Stomach (tissue), 9 donors: Measurements from ENCODE around the gene TP53AIP1. TPM values are rescaled to one million over a fixed set of nuclear protein-coding genes. Genes with fewer than 3 reads are reported as not detected.

Experiments used
- DNase-seq, 2 donors: peaks; one replicate each; pipeline versions ENCODE4 v3.0.0 to v3.0.0-alpha.2; 2013 to 2019
- H3K27ac ChIP-seq, 5 donors: fragments of 200-600 bp in 4 of 5; sonication (generic) in 4 of 5; one replicate each; pipeline ENCODE4 v1.5.1; 2013 to 2019; ENCODE audit warnings: mild to moderate bottlenecking in 1 of 5, moderate library complexity in 1 of 5
- H3K27me3 ChIP-seq, 3 donors: fragments of 200-600 bp; sonication (generic); one replicate each; pipeline ENCODE4 v1.5.1; 2017 to 2019; ENCODE audit warnings: mixed run types in 1 of 3
- H3K36me3 ChIP-seq, 4 donors: fragments of 200-600 bp; sonication (generic); 1 replicate in 3 of 4; 2 replicates in 1 of 4; pipeline ENCODE4 v1.5.1; 2016 to 2019
- H3K4me1 ChIP-seq, 4 donors: fragments of 200-600 bp; sonication (generic); one replicate each; pipeline ENCODE4 v1.5.1; 2016 to 2019
- H3K4me3 ChIP-seq, 4 donors: fragments of 200-600 bp; sonication (generic) in 3 of 4; one replicate each; pipeline ENCODE4 v1.5.1; 2016 to 2019; ENCODE audit warnings: mild to moderate bottlenecking in 1 of 4
- H3K9me3 ChIP-seq, 4 donors: fragments of 200-600 bp; sonication (generic); one replicate each; pipeline ENCODE4 v1.5.1; 2016 to 2019
- CTCF ChIP-seq, 7 experiments: fragments of 450-650 bp in 4 of 7; fragments of 200-600 bp in 3 of 7; sonication (generic) in 3 of 7; IDR thresholded peaks; one replicate each; pipeline ENCODE4 v1.5.1; 2016 to 2019; ENCODE audit warnings: antibody characterized with exemption in 7 of 7, control low read depth in 2 of 7, mild to moderate bottlenecking in 1 of 7
- EP300 ChIP-seq: sonication (generic); formaldehyde crosslinking; IDR thresholded peaks from one replicate; pipeline ENCODE4 v1.6.1; 2017; ENCODE audit warnings: antibody characterized with exemption
- POLR2A ChIP-seq, 4 donors: fragments of 450-650 bp; IDR thresholded peaks; one replicate each; pipeline ENCODE4 v1.6.1; 2016; ENCODE audit warnings: antibody characterized with exemption in 4 of 4, control low read depth in 2 of 4, mild to moderate bottlenecking in 1 of 4, moderate library complexity in 1 of 4
- POLR2AphosphoS5 ChIP-seq, 3 donors: sonication (generic); formaldehyde crosslinking; IDR thresholded peaks; one replicate each; pipeline ENCODE4 v1.6.1; 2016; ENCODE audit warnings: antibody characterized with exemption in 3 of 3
- WGBS, 5 donors: extraction: QIAGEN DNeasy Blood & Tissue Kit in 3 of 5; methylation state at CpG; one replicate each; pipeline versions ENCODE4 v1.1.5 to v1.1.7; 2013 to 2018; 5-methylcytosine and 5-hydroxymethylcytosine counted together
- intact Hi-C: fragments of 100-400 bp; cut with DNase I; formaldehyde crosslinking; loops from one replicate; pipeline ENCODE4 v1.15.1; 2023; ENCODE audit warnings: low total_unique reads
- polyA plus RNA-seq, 3 donors: library from polyadenylated mRNA; stranded (reverse); fragments of 200-250 nt; gene quantifications; one replicate each; pipeline ENCODE4 v1.2.3, GENCODE V29; 2013
- total RNA-seq, 5 donors: library from RNA; depleted of rRNA; stranded (reverse); fragments of >200 nt; gene quantifications; one replicate each; pipeline versions ENCODE4 v1.1.0 to v1.2.3, GENCODE V29; 2014 to 2016
- donor health status: healthy with polysubstance abuse.
- donor health status: Bipolar disorder and iron deficiency.
- donor health status: healthy.

TP53AIP1 gene
- total and polyA plus RNA-seq, 8 donors = 22.4 TPM; not detected in 7

GRCh38 chr11:128964463-128964930 lies 21.8 kb upstream of the TP53AIP1 start:
- H3K4me3 ChIP-seq = no peak overlapping the region
- no peaks in the 10 kb centered on the region for H3K4me1 ChIP-seq
- no peak for TF ChIP-seq POLR2AphosphoS5 (IDR thresholded peaks at IDR 0.05)
- TF ChIP-seq POLR2A (IDR thresholded peaks at IDR 0.05) = no peak
- no peak for TF ChIP-seq CTCF (IDR thresholded peaks at IDR 0.05)
- TF ChIP-seq EP300 = no peak
- H3K36me3 ChIP-seq = peaks cover 6 to 21% (median 18%) of the 10 kb centered on the region in 4 donors
- H3K27ac ChIP-seq = no peak overlapping the region
- H3K9me3 ChIP-seq = no peaks in the 10 kb centered on the region
- WGBS, 5 donors = 79 to 90% (median 81%) methylated on average over 7 of the region's 7 CpGs
- no peak for DNase-seq
- intact Hi-C loops = no loop called here
- H3K27me3 ChIP-seq = no peaks in the 10 kb centered on the region

- no peak overlapping the region for H3K4me3 ChIP-seq
- H3K9me3 ChIP-seq = no peaks in the 10 kb centered on the region
- H3K27ac ChIP-seq = no peak overlapping the region
- DNase-seq = no peak
- H3K27me3 ChIP-seq = no peaks in the 10 kb centered on the region
- no peaks in the 10 kb centered on the region for H3K4me1 ChIP-seq
- intact Hi-C loops = no loop called here
- TF ChIP-seq EP300 (no peak), CTCF (IDR thresholded peaks at IDR 0.05) (no peak), POLR2AphosphoS5 (IDR thresholded peaks at IDR 0.05) (no peak), POLR2A (IDR thresholded peaks at IDR 0.05) (no peak)
- peaks cover 0 to 14% (median 11%) of the 10 kb centered on the region in 4 donors for H3K36me3 ChIP-seq
- 82 to 87% (median 86%) methylated on average over 3 of the region's 3 CpGs for WGBS, 5 donors
Observed at GRCh38 chr11:128963744-128964325, 21.2 kb upstream of the TP53AIP1 start.

- Histone ChIP-seq H3K9me3 (no peaks in the 10 kb centered on the region), H3K4me1 (no peaks in the 10 kb centered on the region), H3K36me3 (peaks cover 0 to 6% (median 4%) of the 10 kb centered on the region in 4 donors), H3K27ac (no peak overlapping the region), H3K4me3 (no peak overlapping the region), H3K27me3 (no peaks in the 10 kb centered on the region)
- TF ChIP-seq EP300 (no peak), POLR2AphosphoS5 (IDR thresholded peaks at IDR 0.05) (no peak), POLR2A (IDR thresholded peaks at IDR 0.05) (no peak), CTCF (IDR thresholded peaks at IDR 0.05) (no peak)
- no peak for DNase-seq
- intact Hi-C loops = no loop called here
- WGBS, 5 donors = 81 to 90% (median 86%) methylated on average over 5 of the region's 5 CpGs
Observed at GRCh38 chr11:128962896-128963295, 20.2 kb upstream of the TP53AIP1 start.

- 79 to 91% (median 89%) methylated on average over 2 of the region's 2 CpGs for WGBS, 5 donors
- intact Hi-C loops = no loop called here
Observed at GRCh38 chr11:128961645-128962044, 19.0 kb upstream of the TP53AIP1 start.

More at GRCh38 chr11:128961645-128962044, 19.0 kb upstream of the TP53AIP1 start:
- DNase-seq = no peak
- H3K27me3 ChIP-seq = peaks cover 0 to 7% (median 0%) of the 10 kb centered on the region in 3 donors
- TF ChIP-seq POLR2A (IDR thresholded peaks at IDR 0.05) (no peak), EP300 (no peak), CTCF (IDR thresholded peaks at IDR 0.05) (no peak), POLR2AphosphoS5 (IDR thresholded peaks at IDR 0.05) (no peak)
- no peaks in the 10 kb centered on the region for H3K4me1 ChIP-seq
- no peak overlapping the region for H3K27ac ChIP-seq
- no peaks in the 10 kb centered on the region for H3K9me3 ChIP-seq
- H3K4me3 ChIP-seq = no peak overlapping the region
- peaks cover 0 to 5% (median 2%) of the 10 kb centered on the region in 4 donors for H3K36me3 ChIP-seq
